Fibroblast of pulmonary artery (primary cell): Measurements from ENCODE around the gene STK10.

Experiments
- DNase-seq: peaks from one replicate; pipeline ENCODE4 v3.0.0-alpha.2; 2010; ENCODE audit warnings: low read depth
- H3K4me3 ChIP-seq: replicated peaks from 2 replicates; pipeline ENCODE4 v1.5.1; 2011; ENCODE audit warnings: low read depth, mild to moderate bottlenecking, control low read depth, low read length, moderate library complexity
- CTCF ChIP-seq: IDR thresholded peaks from 2 replicates; pipeline ENCODE4 v1.5.1; 2011; ENCODE audit warnings: mild to moderate bottlenecking, control low read depth, low read length, inconsistent platforms; ENCODE audit errors: missing control alignments

Gene STK10

GRCh38 chr5:172054611-172055153 is 133.3 kb downstream of the STK10 start:
- DNase-seq = no peak
- no peak for TF ChIP-seq CTCF
- no peak overlapping the region for H3K4me3 ChIP-seq

- TF ChIP-seq CTCF = peak; percentile 67
- DNase-seq = peak; percentile 92
- no peak overlapping the region for H3K4me3 ChIP-seq
These were observed 135.4 kb downstream of the STK10 start for GRCh38 chr5:172052450-172053236.

GRCh38 chr5:172051643-172052339 is 136.2 kb downstream of the STK10 start:
- DNase-seq = no peak
- no peak overlapping the region for H3K4me3 ChIP-seq
- no peak for TF ChIP-seq CTCF

- no peak for TF ChIP-seq CTCF
- H3K4me3 ChIP-seq = no peak overlapping the region
- no peak for DNase-seq
These were observed 137.9 kb downstream of the STK10 start for GRCh38 chr5:172050080-172050479.

- DNase-seq = no peak
- no peak for TF ChIP-seq CTCF
- H3K4me3 ChIP-seq = no peak overlapping the region
These were observed 138.7 kb downstream of the STK10 start for GRCh38 chr5:172049226-172049796.

GRCh38 chr5:172048539-172049101 is 139.4 kb downstream of the STK10 start:
- no peak for DNase-seq
- no peak overlapping the region for H3K4me3 ChIP-seq
- no peak for TF ChIP-seq CTCF
